GM12878 (cell line): ENCODE measurements around the gene CALD1. TPM values are rescaled to one million over a fixed set of nuclear protein-coding genes. Genes with fewer than 3 reads are reported as not detected.

Experiments used
- ATAC-seq: fragments of 200-7000 bp; cut with Tn5 transposase; 3 replicates; pipeline ENCODE4 v1.9.1; 2020; ENCODE audit warnings: mild to moderate bottlenecking, moderate library complexity
- BruUV-seq: library from RNA; stranded (reverse); fragments of 400-500 nt; replicated peaks from 2 replicates; lab custom pipeline; 2021; lab: Mats Ljungman, UMichigan
- CTCF ChIA-PET: fragments of 300-600 bp; sonication (Branson Sonifier 250); formaldehyde crosslinking; extraction: SDS; loops from one replicate; lab custom pipeline; 2021; ENCODE audit warnings: inconsistent platforms; lab: Yijun Ruan, JAX
- POLR2A ChIA-PET: fragments of 350-600 bp; formaldehyde crosslinking; extraction: SDS; loops from one replicate; lab custom pipeline; 2021; ENCODE audit warnings: inconsistent platforms; lab: Charles Lee
- RAD21 ChIA-PET: fragments of 300-600 bp; sonication (Branson Sonifier 250); formaldehyde crosslinking; loops from one replicate; lab custom pipeline; 2023; ENCODE audit warnings: antibody characterized with exemption; ENCODE audit not compliant: unreplicated experiment; lab: Charles Lee
- SMC1A ChIA-PET: fragments of 300-600 bp; sonication (Branson Sonifier 250); formaldehyde crosslinking; loops from one replicate; lab custom pipeline; 2023; ENCODE audit not compliant: unreplicated experiment, uncharacterized antibody; lab: Charles Lee
- DNase-seq: peaks from one replicate; pipeline ENCODE4 v3.0.0-alpha.2; 2011; ENCODE audit warnings: low read depth, low spot score
- FAIRE-seq: peaks from 3 replicates; lab custom pipeline; 2011; peaks lifted over from hg19 to GRCh38; lab: Jason Lieb, UNC
- H2AFZ ChIP-seq: 2 replicates; pipeline ENCODE4 v1.6.0; 2011; ENCODE audit warnings: low read depth, low read length, control low read depth; ENCODE audit not compliant: control insufficient read depth
- H3K27ac ChIP-seq: 2 replicates; pipeline ENCODE4 v1.5.1; 2011; ENCODE audit warnings: control low read depth; ENCODE audit not compliant: control insufficient read depth, insufficient read depth
- H3K27me3 ChIP-seq, 2 experiments: replicated peaks in 1 of 2; 2 replicates each; pipeline versions ENCODE4 v1.6.0 to v1.6.1; 2011; ENCODE audit warnings: low read length in 1 of 2; ENCODE audit not compliant: control insufficient read depth in 2 of 2, insufficient read depth in 2 of 2
- H3K36me3 ChIP-seq, 2 experiments: 2 replicates each; pipeline ENCODE4 v1.5.1; 2011; ENCODE audit warnings: low read length in 1 of 2; ENCODE audit not compliant: control insufficient read depth in 2 of 2, insufficient read depth in 2 of 2
- H3K4me1 ChIP-seq: 2 replicates; pipeline ENCODE4 v1.6.1; 2011; ENCODE audit warnings: mild to moderate bottlenecking, low read length, moderate library complexity, mixed read lengths; ENCODE audit not compliant: control insufficient read depth, insufficient read depth
- H3K4me2 ChIP-seq: 2 replicates; pipeline ENCODE4 v1.6.0; 2011; ENCODE audit warnings: control low read depth; ENCODE audit not compliant: control insufficient read depth, insufficient read depth
- H3K4me3 ChIP-seq: fragments of 200-600 bp; sonication (generic); 2 replicates; pipeline ENCODE4 v1.5.1; 2016
- H3K79me2 ChIP-seq: 2 replicates; pipeline ENCODE4 v1.6.0; 2011; ENCODE audit warnings: low read length; ENCODE audit not compliant: control insufficient read depth, insufficient read depth
- H3K9ac ChIP-seq: 2 replicates; pipeline ENCODE4 v1.8.0; 2011; ENCODE audit warnings: low read length, control low read depth, mixed read lengths; ENCODE audit not compliant: control insufficient read depth, insufficient read depth
- H3K9me3 ChIP-seq: replicated peaks from 3 replicates; pipeline ENCODE4 v1.5.1; 2011; ENCODE audit warnings: mild to moderate bottlenecking, low read length; ENCODE audit not compliant: control insufficient read depth, insufficient read depth
- H4K20me1 ChIP-seq: 2 replicates; pipeline ENCODE4 v1.6.0; 2011; ENCODE audit not compliant: control insufficient read depth, insufficient read depth
- BACH1 ChIP-seq: fragments of 450-650 bp; IDR thresholded peaks from 2 replicates; pipeline ENCODE4 v1.6.1; 2017; ENCODE audit warnings: mild to moderate bottlenecking, borderline replicate concordance
- CBFB ChIP-seq: IDR thresholded peaks from 2 replicates; pipeline ENCODE4 v1.6.1; 2016; ENCODE audit warnings: antibody characterized with exemption, low read depth
- CHD2 ChIP-seq: IDR thresholded peaks from 2 replicates; pipeline ENCODE4 v1.6.1; 2011; ENCODE audit warnings: low read depth, low read length, improper control_type of control experiment, borderline replicate concordance
- CREM ChIP-seq: IDR thresholded peaks from 2 replicates; pipeline ENCODE4 v1.6.1; 2014; ENCODE audit warnings: antibody characterized with exemption, low read depth
- NFXL1 ChIP-seq: fragments of 450-650 bp; IDR thresholded peaks from 2 replicates; pipeline ENCODE4 v1.6.1; 2017; ENCODE audit warnings: antibody characterized with exemption, mild to moderate bottlenecking, borderline replicate concordance
- NR2C2 ChIP-seq: IDR thresholded peaks from 2 replicates; pipeline ENCODE4 v1.6.1; 2011; ENCODE audit warnings: borderline replicate concordance, low read depth; ENCODE audit not compliant: control insufficient read depth, insufficient read length
- WGBS: methylation state at CpG from one replicate; pipeline ENCODE4 v1.1.6; 2016; ENCODE audit warnings: low lambda C conversion rate; ENCODE audit not compliant: insufficient replicate concordance, insufficient coverage; ENCODE audit errors: missing lambda C conversion rate; 5-methylcytosine and 5-hydroxymethylcytosine counted together
- in situ Hi-C: fragments of 300-500 bp; cut with MboI; formaldehyde crosslinking; loops from 9 replicates; pipeline ENCODE4 v1.14.3; 2018; ENCODE audit warnings: mixed read lengths
- intact Hi-C: fragments of 100-400 bp; cut with micrococcal nuclease; formaldehyde crosslinking; loops from one replicate; pipeline ENCODE4 v1.14.2; 2022; ENCODE audit not compliant: unreplicated experiment
- polyA plus RNA-seq, 11 experiments: library from polyadenylated mRNA; depleted of rRNA in 4 of 11; unstranded in 6 of 11; stranded (reverse) in 5 of 11; fragments of >200 nt; fragmentation: Nextera tagmentation in 4 of 11; fragmentation: Illumina TruSeq in 1 of 11; extraction: Ambion mirVana in 4 of 11; extraction: Trizol in 1 of 11; gene quantifications; 1 replicate in 1 of 11; 2 replicates in 10 of 11; pipeline versions ENCODE4 v1.2.1 to v1.2.3, GENCODE V29; 2011 to 2016; ENCODE audit warnings: inconsistent platforms in 2 of 11, missing spikeins in 2 of 11, low read depth in 1 of 11
- total RNA-seq, 4 experiments: library from RNA; depleted of rRNA in 3 of 4; stranded (reverse); fragments of >200 nt in 3 of 4; fragmentation: Illumina TruSeq in 1 of 4; extraction: Trizol in 1 of 4; gene quantifications; 2 replicates each; pipeline versions ENCODE4 v1.2.1 to v1.2.3, GENCODE V29; 2013 to 2021
- TF ChIP-seq, protein P1 (sequence below): fragments of 450-650 bp; IDR thresholded peaks from 2 replicates; pipeline ENCODE4 v1.6.1; 2017; ENCODE audit warnings: antibody characterized with exemption, mild to moderate bottlenecking, moderate library complexity
- TF ChIP-seq, protein P2 (sequence below): fragments of 450-650 bp; IDR thresholded peaks from 2 replicates; pipeline ENCODE4 v1.6.1; 2017; ENCODE audit warnings: borderline replicate concordance
- TF ChIP-seq, protein P3 (sequence below): fragments of 150-350 bp; IDR thresholded peaks from 2 replicates; pipeline ENCODE4 v1.6.1; 2016; ENCODE audit warnings: low read depth, low read length

Gene CALD1
- total and polyA plus RNA-seq, 10 of the 15 experiments (the other 5 are each of a cell fraction or from before 2014, with no cell fraction given) = 0.03 to 1.3 (median 0.22) TPM

DNA sequence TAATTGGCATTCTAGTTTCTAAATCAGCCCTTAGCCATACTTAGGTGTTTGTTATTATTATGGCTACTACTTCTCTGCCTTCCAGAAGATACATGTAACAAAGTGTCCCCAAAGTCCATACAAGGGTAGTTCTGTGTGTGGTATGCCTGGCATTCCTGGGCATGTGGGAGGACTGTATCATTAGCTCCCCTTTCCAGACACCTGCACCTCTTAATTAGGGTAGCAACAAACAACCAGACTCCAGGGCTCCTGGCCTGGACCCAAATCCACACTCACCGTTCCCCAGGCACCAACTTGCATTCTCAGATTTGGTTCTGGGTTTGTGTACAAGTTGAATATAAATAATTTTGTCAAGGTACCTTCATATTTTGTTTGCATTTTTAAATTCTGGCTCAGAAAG is 15.5 kb upstream of the CALD1 start (continued):
- TF ChIP-seq, protein P1, sequence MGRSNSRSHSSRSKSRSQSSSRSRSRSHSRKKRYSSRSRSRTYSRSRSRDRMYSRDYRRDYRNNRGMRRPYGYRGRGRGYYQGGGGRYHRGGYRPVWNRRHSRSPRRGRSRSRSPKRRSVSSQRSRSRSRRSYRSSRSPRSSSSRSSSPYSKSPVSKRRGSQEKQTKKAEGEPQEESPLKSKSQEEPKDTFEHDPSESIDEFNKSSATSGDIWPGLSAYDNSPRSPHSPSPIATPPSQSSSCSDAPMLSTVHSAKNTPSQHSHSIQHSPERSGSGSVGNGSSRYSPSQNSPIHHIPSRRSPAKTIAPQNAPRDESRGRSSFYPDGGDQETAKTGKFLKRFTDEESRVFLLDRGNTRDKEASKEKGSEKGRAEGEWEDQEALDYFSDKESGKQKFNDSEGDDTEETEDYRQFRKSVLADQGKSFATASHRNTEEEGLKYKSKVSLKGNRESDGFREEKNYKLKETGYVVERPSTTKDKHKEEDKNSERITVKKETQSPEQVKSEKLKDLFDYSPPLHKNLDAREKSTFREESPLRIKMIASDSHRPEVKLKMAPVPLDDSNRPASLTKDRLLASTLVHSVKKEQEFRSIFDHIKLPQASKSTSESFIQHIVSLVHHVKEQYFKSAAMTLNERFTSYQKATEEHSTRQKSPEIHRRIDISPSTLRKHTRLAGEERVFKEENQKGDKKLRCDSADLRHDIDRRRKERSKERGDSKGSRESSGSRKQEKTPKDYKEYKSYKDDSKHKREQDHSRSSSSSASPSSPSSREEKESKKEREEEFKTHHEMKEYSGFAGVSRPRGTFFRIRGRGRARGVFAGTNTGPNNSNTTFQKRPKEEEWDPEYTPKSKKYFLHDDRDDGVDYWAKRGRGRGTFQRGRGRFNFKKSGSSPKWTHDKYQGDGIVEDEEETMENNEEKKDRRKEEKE = no peak
- TF ChIP-seq CHD2 = no peak
- TF ChIP-seq, protein P2, sequence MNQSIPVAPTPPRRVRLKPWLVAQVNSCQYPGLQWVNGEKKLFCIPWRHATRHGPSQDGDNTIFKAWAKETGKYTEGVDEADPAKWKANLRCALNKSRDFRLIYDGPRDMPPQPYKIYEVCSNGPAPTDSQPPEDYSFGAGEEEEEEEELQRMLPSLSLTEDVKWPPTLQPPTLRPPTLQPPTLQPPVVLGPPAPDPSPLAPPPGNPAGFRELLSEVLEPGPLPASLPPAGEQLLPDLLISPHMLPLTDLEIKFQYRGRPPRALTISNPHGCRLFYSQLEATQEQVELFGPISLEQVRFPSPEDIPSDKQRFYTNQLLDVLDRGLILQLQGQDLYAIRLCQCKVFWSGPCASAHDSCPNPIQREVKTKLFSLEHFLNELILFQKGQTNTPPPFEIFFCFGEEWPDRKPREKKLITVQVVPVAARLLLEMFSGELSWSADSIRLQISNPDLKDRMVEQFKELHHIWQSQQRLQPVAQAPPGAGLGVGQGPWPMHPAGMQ = no peak
- TF ChIP-seq, all 136 proteins: peak for 0

DNA sequence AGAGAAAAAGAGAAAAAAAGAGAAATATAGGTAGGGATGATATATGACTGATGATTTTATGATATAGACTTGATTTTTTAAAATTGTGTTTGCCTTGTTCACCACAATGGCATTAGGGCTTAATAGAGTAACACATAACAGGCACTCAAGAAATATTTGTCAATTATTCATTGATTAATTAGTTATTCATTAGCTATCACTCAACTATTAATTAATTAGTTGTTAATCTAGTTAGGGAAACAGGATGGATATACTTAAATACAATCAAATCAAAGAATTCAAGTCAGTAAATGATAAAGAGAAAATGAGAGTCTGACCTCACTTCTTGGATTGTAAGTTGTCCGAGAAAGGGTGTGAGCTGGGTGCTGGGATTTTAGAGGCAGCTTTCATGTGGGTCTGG is 15.1 kb upstream of the CALD1 start:
- RAD21 ChIA-PET = no interaction called here
- intact Hi-C loops (no loop called here), in situ Hi-C loops (no loop called here)
- Histone ChIP-seq H3K4me2 (no peak overlapping the region), H3K36me3 (no peaks in the 10 kb centered on the region), H3K4me3 (no peak overlapping the region), H2AFZ (no peak overlapping the region), H3K9me3 (no peaks in the 10 kb centered on the region), H4K20me1 (no peaks in the 10 kb centered on the region), H3K79me2 (no peaks in the 10 kb centered on the region), H3K9ac (no peak overlapping the region), H3K4me1 (peaks cover 8% of the 10 kb centered on the region), H3K27me3 (no peaks in the 10 kb centered on the region), H3K27ac (no peak overlapping the region)
- WGBS = 92% methylated on average over 1 of the region's 1 CpG
- no peak for DNase-seq
- SMC1A ChIA-PET = interaction anchor here (0.6 to 1.0 kb wide), 2 partner anchors 27 to 249 kb away, joined by 3 read pairs; no protein-coding TSS in a partner anchor
- FAIRE-seq = no peak
- BruUV-seq = no TSS peak
- ATAC-seq = no peak
- POLR2A ChIA-PET = no interaction called here
- CTCF ChIA-PET = interaction anchor here (1.3 kb wide), 1 partner anchor 12 kb away, joined by 4 read pairs; no protein-coding TSS in a partner anchor
- TF ChIP-seq NR2C2 = no peak
- no peak for TF ChIP-seq CBFB
- no peak for TF ChIP-seq CREM
- TF ChIP-seq, protein P3, sequence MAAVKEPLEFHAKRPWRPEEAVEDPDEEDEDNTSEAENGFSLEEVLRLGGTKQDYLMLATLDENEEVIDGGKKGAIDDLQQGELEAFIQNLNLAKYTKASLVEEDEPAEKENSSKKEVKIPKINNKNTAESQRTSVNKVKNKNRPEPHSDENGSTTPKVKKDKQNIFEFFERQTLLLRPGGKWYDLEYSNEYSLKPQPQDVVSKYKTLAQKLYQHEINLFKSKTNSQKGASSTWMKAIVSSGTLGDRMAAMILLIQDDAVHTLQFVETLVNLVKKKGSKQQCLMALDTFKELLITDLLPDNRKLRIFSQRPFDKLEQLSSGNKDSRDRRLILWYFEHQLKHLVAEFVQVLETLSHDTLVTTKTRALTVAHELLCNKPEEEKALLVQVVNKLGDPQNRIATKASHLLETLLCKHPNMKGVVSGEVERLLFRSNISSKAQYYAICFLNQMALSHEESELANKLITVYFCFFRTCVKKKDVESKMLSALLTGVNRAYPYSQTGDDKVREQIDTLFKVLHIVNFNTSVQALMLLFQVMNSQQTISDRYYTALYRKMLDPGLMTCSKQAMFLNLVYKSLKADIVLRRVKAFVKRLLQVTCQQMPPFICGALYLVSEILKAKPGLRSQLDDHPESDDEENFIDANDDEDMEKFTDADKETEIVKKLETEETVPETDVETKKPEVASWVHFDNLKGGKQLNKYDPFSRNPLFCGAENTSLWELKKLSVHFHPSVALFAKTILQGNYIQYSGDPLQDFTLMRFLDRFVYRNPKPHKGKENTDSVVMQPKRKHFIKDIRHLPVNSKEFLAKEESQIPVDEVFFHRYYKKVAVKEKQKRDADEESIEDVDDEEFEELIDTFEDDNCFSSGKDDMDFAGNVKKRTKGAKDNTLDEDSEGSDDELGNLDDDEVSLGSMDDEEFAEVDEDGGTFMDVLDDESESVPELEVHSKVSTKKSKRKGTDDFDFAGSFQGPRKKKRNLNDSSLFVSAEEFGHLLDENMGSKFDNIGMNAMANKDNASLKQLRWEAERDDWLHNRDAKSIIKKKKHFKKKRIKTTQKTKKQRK = no peak
- TF ChIP-seq NFXL1 = no peak
- no peak for TF ChIP-seq BACH1
